ENCODE data around the gene TMEM41A.
"Not testable (repeated sequence)": the region's sequence is repeated elsewhere in the genome, so short reads cannot be mapped to it uniquely, and the experiment has no call there.

Gene TMEM41A

GRCh38 chr3:185488465-185488864 lies 10.4 kb downstream of the TMEM41A start:
- H3K27ac ChIP-seq (ENCODE audit: low read depth, low read length), result no peak overlapping the region
- no peaks in the 10 kb centered on the region for H3K9me3 ChIP-seq (ENCODE audit: control insufficient read depth, insufficient read depth, low read depth, low read length)
- peaks cover 50% of the 10 kb centered on the region for H3K36me3 ChIP-seq (ENCODE audit: control insufficient read depth, insufficient read depth, low read length)
- no peak overlapping the region for H3K4me3 ChIP-seq (ENCODE audit: low read depth, low read length)
- H3K27me3 ChIP-seq (ENCODE audit: control insufficient read depth, insufficient read depth, low read length), result no peaks in the 10 kb centered on the region
- H3K9ac ChIP-seq (ENCODE audit: low read length), result no peak overlapping the region
- H3K4me1 ChIP-seq (ENCODE audit: control insufficient read depth, insufficient read depth, low read length), result no peaks in the 10 kb centered on the region

GRCh38 chr3:185486394-185486793 lies 12.4 kb downstream of the TMEM41A start:
- no peak overlapping the region for H3K9ac ChIP-seq (ENCODE audit: low read length)
- H3K4me3 ChIP-seq (ENCODE audit: low read depth, low read length), result no peak overlapping the region
- no peaks in the 10 kb centered on the region for H3K4me1 ChIP-seq (ENCODE audit: control insufficient read depth, insufficient read depth, low read length)
- no peak overlapping the region for H3K27ac ChIP-seq (ENCODE audit: low read depth, low read length)
- peaks cover 36% of the 10 kb centered on the region for H3K36me3 ChIP-seq (ENCODE audit: control insufficient read depth, insufficient read depth, low read length)
- no peaks in the 10 kb centered on the region for H3K9me3 ChIP-seq (ENCODE audit: control insufficient read depth, insufficient read depth, low read depth, low read length)
- H3K27me3 ChIP-seq (ENCODE audit: control insufficient read depth, insufficient read depth, low read length), result no peaks in the 10 kb centered on the region

- no peak overlapping the region for H3K4me3 ChIP-seq (ENCODE audit: low read depth, low read length)
- no peak overlapping the region for H3K27ac ChIP-seq (ENCODE audit: low read depth, low read length)
- H3K9ac ChIP-seq (ENCODE audit: low read length), result no peak overlapping the region
- no peaks in the 10 kb centered on the region for H3K27me3 ChIP-seq (ENCODE audit: control insufficient read depth, insufficient read depth, low read length)
- peaks cover 19% of the 10 kb centered on the region for H3K36me3 ChIP-seq (ENCODE audit: control insufficient read depth, insufficient read depth, low read length)
- H3K9me3 ChIP-seq (ENCODE audit: control insufficient read depth, insufficient read depth, low read depth, low read length), result no peaks in the 10 kb centered on the region
- H3K4me1 ChIP-seq (ENCODE audit: control insufficient read depth, insufficient read depth, low read length), result no peaks in the 10 kb centered on the region
Measured at GRCh38 chr3:185484296-185484695, 14.5 kb downstream of the TMEM41A start.

GRCh38 chr3:185479373-185479945 lies 19.4 kb downstream of the TMEM41A start:
- no peaks in the 10 kb centered on the region for H3K27me3 ChIP-seq (ENCODE audit: control insufficient read depth, insufficient read depth, low read length)
- no peaks in the 10 kb centered on the region for H3K36me3 ChIP-seq (ENCODE audit: control insufficient read depth, insufficient read depth, low read length)
- H3K9me3 ChIP-seq (ENCODE audit: control insufficient read depth, insufficient read depth, low read depth, low read length), result no peaks in the 10 kb centered on the region
- H3K4me3 ChIP-seq (ENCODE audit: low read depth, low read length), result no peak overlapping the region
- H3K27ac ChIP-seq (ENCODE audit: low read depth, low read length), result no peak overlapping the region
- H3K4me1 ChIP-seq (ENCODE audit: control insufficient read depth, insufficient read depth, low read length), result no peaks in the 10 kb centered on the region
- H3K9ac ChIP-seq (ENCODE audit: low read length), result no peak overlapping the region

- no peak overlapping the region for H3K27ac ChIP-seq (ENCODE audit: low read depth, low read length)
- no peak overlapping the region for H3K4me3 ChIP-seq (ENCODE audit: low read depth, low read length)
- H3K9ac ChIP-seq (ENCODE audit: low read length), result no peak overlapping the region
- no peaks in the 10 kb centered on the region for H3K4me1 ChIP-seq (ENCODE audit: control insufficient read depth, insufficient read depth, low read length)
- no peaks in the 10 kb centered on the region for H3K9me3 ChIP-seq (ENCODE audit: control insufficient read depth, insufficient read depth, low read depth, low read length)
- no peaks in the 10 kb centered on the region for H3K27me3 ChIP-seq (ENCODE audit: control insufficient read depth, insufficient read depth, low read length)
- no peaks in the 10 kb centered on the region for H3K36me3 ChIP-seq (ENCODE audit: control insufficient read depth, insufficient read depth, low read length)
Measured at GRCh38 chr3:185477316-185477715, 21.5 kb downstream of the TMEM41A start.

GRCh38 chr3:185474922-185475321 lies 23.9 kb downstream of the TMEM41A start:
- H3K36me3 ChIP-seq (ENCODE audit: control insufficient read depth, insufficient read depth, low read length); H3K4me3 ChIP-seq (ENCODE audit: low read depth, low read length); H3K4me1 ChIP-seq (ENCODE audit: control insufficient read depth, insufficient read depth, low read length); H3K9ac ChIP-seq (ENCODE audit: low read length); H3K27ac ChIP-seq (ENCODE audit: low read depth, low read length); H3K9me3 ChIP-seq (ENCODE audit: control insufficient read depth, insufficient read depth, low read depth, low read length); H3K27me3 ChIP-seq (ENCODE audit: control insufficient read depth, insufficient read depth, low read length): not testable (repeated sequence)

GRCh38 chr3:185473290-185473815 lies 25.5 kb downstream of the TMEM41A start:
- Histone ChIP-seq H3K27ac (ENCODE audit: low read depth, low read length) (no peak overlapping the region), H3K9me3 (ENCODE audit: control insufficient read depth, insufficient read depth, low read depth, low read length) (no peaks in the 10 kb centered on the region), H3K9ac (ENCODE audit: low read length) (no peak overlapping the region), H3K36me3 (ENCODE audit: control insufficient read depth, insufficient read depth, low read length) (no peaks in the 10 kb centered on the region), H3K4me3 (ENCODE audit: low read depth, low read length) (no peak overlapping the region), H3K4me1 (ENCODE audit: control insufficient read depth, insufficient read depth, low read length) (peaks cover 6% of the 10 kb centered on the region), H3K27me3 (ENCODE audit: control insufficient read depth, insufficient read depth, low read length) (no peaks in the 10 kb centered on the region)

- no peaks in the 10 kb centered on the region for H3K27me3 ChIP-seq (ENCODE audit: control insufficient read depth, insufficient read depth, low read length)
- no peak overlapping the region for H3K4me3 ChIP-seq (ENCODE audit: low read depth, low read length)
Measured at GRCh38 chr3:185470323-185470722, 28.5 kb downstream of the TMEM41A start.

GRCh38 chr3:185469542-185469941 lies 29.3 kb downstream of the TMEM41A start:
- no peak overlapping the region for H3K4me3 ChIP-seq (ENCODE audit: low read depth, low read length)
- no peaks in the 10 kb centered on the region for H3K9me3 ChIP-seq (ENCODE audit: control insufficient read depth, insufficient read depth, low read depth, low read length)
- no peaks in the 10 kb centered on the region for H3K36me3 ChIP-seq (ENCODE audit: control insufficient read depth, insufficient read depth, low read length)
- H3K4me1 ChIP-seq (ENCODE audit: control insufficient read depth, insufficient read depth, low read length), result peaks cover 6% of the 10 kb centered on the region
- no peaks in the 10 kb centered on the region for H3K27me3 ChIP-seq (ENCODE audit: control insufficient read depth, insufficient read depth, low read length)
- no peak overlapping the region for H3K27ac ChIP-seq (ENCODE audit: low read depth, low read length)
- no peak overlapping the region for H3K9ac ChIP-seq (ENCODE audit: low read length)

More at GRCh38 chr3:185470323-185470722, 28.5 kb downstream of the TMEM41A start:
- H3K36me3 ChIP-seq (ENCODE audit: control insufficient read depth, insufficient read depth, low read length), result no peaks in the 10 kb centered on the region
- peaks cover 6% of the 10 kb centered on the region for H3K4me1 ChIP-seq (ENCODE audit: control insufficient read depth, insufficient read depth, low read length)
- H3K9ac ChIP-seq (ENCODE audit: low read length), result no peak overlapping the region
- no peaks in the 10 kb centered on the region for H3K9me3 ChIP-seq (ENCODE audit: control insufficient read depth, insufficient read depth, low read depth, low read length)
- no peak overlapping the region for H3K27ac ChIP-seq (ENCODE audit: low read depth, low read length)

- not testable (repeated sequence) for H3K36me3 ChIP-seq (ENCODE audit: control insufficient read depth, insufficient read depth, low read length)
Measured at GRCh38 chr3:185466123-185466522, 32.7 kb downstream of the TMEM41A start.

GRCh38 chr3:185465471-185465870 lies 33.4 kb downstream of the TMEM41A start:
- no peaks in the 10 kb centered on the region for H3K9me3 ChIP-seq (ENCODE audit: control insufficient read depth, insufficient read depth, low read depth, low read length)
- no peaks in the 10 kb centered on the region for H3K27me3 ChIP-seq (ENCODE audit: control insufficient read depth, insufficient read depth, low read length)
- H3K9ac ChIP-seq (ENCODE audit: low read length), result no peak overlapping the region
- H3K36me3 ChIP-seq (ENCODE audit: control insufficient read depth, insufficient read depth, low read length), result no peaks in the 10 kb centered on the region
- H3K4me1 ChIP-seq (ENCODE audit: control insufficient read depth, insufficient read depth, low read length), result peaks cover 6% of the 10 kb centered on the region
- no peak overlapping the region for H3K4me3 ChIP-seq (ENCODE audit: low read depth, low read length)
- H3K27ac ChIP-seq (ENCODE audit: low read depth, low read length), result no peak overlapping the region

More at GRCh38 chr3:185466123-185466522, 32.7 kb downstream of the TMEM41A start:
- H3K27me3 ChIP-seq (ENCODE audit: control insufficient read depth, insufficient read depth, low read length); H3K4me1 ChIP-seq (ENCODE audit: control insufficient read depth, insufficient read depth, low read length); H3K4me3 ChIP-seq (ENCODE audit: low read depth, low read length); H3K9me3 ChIP-seq (ENCODE audit: control insufficient read depth, insufficient read depth, low read depth, low read length); H3K27ac ChIP-seq (ENCODE audit: low read depth, low read length); H3K9ac ChIP-seq (ENCODE audit: low read length): not testable (repeated sequence)

Measured in HUES6 (cell line).